Neural cell (in vitro differentiated cells): ENCODE measurements around the gene PODNL1.

Experiments used
- EP300 ChIP-seq: fragments of 450-650 bp; conservative IDR thresholded peaks from 2 replicates; pipeline ENCODE4 v1.6.1; 2014; ENCODE audit warnings: antibody characterized with exemption, mild to moderate bottlenecking, moderate library complexity; ENCODE audit not compliant: poor library complexity, severe bottlenecking
- RAD21 ChIP-seq: fragments of 450-650 bp; conservative IDR thresholded peaks from 2 replicates; pipeline ENCODE4 v1.6.1; 2014; ENCODE audit warnings: antibody characterized with exemption, mild to moderate bottlenecking, moderate library complexity
- TF ChIP-seq, protein P1 (sequence below): fragments of 450-650 bp; IDR thresholded peaks from 2 replicates; pipeline ENCODE4 v1.5.1; 2014; ENCODE audit warnings: antibody characterized with exemption, mild to moderate bottlenecking, moderate library complexity; ENCODE audit not compliant: poor library complexity, severe bottlenecking
- TF ChIP-seq, protein P2 (sequence below): IDR thresholded peaks from 2 replicates; pipeline ENCODE4 v1.6.1; 2012; ENCODE audit warnings: borderline replicate concordance

DNA sequence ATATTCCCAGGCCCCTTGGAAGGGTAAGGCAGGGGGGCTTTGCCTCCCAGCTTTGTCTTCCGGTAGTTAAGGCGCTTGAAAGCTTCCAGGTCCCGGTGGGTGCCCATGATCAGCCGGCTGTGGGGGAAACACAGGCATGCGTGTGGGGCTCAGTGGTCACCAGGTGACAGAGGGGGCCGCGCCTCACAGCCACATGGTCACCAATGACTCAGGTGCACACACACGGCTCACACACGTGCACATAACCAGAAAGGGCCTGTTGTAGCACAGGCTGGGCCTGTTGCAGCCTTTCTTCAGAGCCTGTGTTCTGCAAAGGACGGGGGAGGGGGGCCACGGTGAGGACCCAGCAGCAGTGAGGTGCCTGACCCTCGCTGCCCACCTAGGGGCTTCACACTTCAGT is 55.4 kb downstream of the PODNL1 start:
- TF ChIP-seq, protein P1, sequence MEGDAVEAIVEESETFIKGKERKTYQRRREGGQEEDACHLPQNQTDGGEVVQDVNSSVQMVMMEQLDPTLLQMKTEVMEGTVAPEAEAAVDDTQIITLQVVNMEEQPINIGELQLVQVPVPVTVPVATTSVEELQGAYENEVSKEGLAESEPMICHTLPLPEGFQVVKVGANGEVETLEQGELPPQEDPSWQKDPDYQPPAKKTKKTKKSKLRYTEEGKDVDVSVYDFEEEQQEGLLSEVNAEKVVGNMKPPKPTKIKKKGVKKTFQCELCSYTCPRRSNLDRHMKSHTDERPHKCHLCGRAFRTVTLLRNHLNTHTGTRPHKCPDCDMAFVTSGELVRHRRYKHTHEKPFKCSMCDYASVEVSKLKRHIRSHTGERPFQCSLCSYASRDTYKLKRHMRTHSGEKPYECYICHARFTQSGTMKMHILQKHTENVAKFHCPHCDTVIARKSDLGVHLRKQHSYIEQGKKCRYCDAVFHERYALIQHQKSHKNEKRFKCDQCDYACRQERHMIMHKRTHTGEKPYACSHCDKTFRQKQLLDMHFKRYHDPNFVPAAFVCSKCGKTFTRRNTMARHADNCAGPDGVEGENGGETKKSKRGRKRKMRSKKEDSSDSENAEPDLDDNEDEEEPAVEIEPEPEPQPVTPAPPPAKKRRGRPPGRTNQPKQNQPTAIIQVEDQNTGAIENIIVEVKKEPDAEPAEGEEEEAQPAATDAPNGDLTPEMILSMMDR, result no peak
- TF ChIP-seq EP300, result no peak
- TF ChIP-seq, protein P2, sequence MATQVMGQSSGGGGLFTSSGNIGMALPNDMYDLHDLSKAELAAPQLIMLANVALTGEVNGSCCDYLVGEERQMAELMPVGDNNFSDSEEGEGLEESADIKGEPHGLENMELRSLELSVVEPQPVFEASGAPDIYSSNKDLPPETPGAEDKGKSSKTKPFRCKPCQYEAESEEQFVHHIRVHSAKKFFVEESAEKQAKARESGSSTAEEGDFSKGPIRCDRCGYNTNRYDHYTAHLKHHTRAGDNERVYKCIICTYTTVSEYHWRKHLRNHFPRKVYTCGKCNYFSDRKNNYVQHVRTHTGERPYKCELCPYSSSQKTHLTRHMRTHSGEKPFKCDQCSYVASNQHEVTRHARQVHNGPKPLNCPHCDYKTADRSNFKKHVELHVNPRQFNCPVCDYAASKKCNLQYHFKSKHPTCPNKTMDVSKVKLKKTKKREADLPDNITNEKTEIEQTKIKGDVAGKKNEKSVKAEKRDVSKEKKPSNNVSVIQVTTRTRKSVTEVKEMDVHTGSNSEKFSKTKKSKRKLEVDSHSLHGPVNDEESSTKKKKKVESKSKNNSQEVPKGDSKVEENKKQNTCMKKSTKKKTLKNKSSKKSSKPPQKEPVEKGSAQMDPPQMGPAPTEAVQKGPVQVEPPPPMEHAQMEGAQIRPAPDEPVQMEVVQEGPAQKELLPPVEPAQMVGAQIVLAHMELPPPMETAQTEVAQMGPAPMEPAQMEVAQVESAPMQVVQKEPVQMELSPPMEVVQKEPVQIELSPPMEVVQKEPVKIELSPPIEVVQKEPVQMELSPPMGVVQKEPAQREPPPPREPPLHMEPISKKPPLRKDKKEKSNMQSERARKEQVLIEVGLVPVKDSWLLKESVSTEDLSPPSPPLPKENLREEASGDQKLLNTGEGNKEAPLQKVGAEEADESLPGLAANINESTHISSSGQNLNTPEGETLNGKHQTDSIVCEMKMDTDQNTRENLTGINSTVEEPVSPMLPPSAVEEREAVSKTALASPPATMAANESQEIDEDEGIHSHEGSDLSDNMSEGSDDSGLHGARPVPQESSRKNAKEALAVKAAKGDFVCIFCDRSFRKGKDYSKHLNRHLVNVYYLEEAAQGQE, result no peak
- no peak for TF ChIP-seq RAD21
